Skin epidermis (tissue), 12 donors: ENCODE data around the gene EIF3K.
A peak's percentile ranks its signal among the peaks of the same experiment; 100 is the strongest.

ENCODE experiments used
- H3K27ac ChIP-seq, 21 experiments: fragments of 200-600 bp; sonication (generic) in 11 of 21; one replicate each; pipeline ENCODE4 v1.5.0; 2020; ENCODE audit warnings: mild to moderate bottlenecking in 3 of 21, inconsistent platforms in 2 of 21, moderate library complexity in 2 of 21
- H3K4me3 ChIP-seq, 7 experiments: fragments of 200-600 bp; sonication (generic) in 2 of 7; one replicate each; pipeline ENCODE4 v1.5.0; 2020; ENCODE audit warnings: inconsistent platforms in 2 of 7, mild to moderate bottlenecking in 2 of 7, moderate library complexity in 1 of 7

Gene EIF3K

DNA sequence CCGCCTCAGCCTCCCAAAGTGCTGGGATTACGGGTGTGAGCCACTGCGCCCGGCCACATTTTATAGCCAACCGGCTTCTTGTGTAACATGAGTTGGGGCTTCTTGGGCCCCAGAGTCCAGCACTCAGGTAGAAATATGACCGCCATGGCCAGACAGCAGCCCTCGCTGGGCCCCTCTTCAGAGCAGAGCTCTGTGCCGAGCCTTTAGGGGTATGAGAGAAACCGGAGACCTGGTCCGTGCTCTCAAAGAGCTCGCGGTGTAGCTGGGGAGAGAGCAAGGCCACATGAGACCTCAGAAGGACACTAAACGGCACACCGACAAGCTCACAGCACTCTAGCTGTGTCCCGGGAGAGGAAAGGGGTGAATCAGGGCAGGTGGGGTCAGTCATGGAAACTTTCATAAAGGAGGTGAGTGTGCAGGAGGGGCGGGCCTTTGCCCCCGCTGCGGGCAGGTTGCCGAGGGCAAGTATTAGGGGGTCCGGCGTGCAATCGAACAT lies 44.2 kb downstream of the EIF3K start:
- Histone ChIP-seq H3K27ac (peak overlapping the region in 19 of 21 experiments; percentile 9 to 99 (median 83)), H3K4me3 (no peak overlapping the region)

DNA sequence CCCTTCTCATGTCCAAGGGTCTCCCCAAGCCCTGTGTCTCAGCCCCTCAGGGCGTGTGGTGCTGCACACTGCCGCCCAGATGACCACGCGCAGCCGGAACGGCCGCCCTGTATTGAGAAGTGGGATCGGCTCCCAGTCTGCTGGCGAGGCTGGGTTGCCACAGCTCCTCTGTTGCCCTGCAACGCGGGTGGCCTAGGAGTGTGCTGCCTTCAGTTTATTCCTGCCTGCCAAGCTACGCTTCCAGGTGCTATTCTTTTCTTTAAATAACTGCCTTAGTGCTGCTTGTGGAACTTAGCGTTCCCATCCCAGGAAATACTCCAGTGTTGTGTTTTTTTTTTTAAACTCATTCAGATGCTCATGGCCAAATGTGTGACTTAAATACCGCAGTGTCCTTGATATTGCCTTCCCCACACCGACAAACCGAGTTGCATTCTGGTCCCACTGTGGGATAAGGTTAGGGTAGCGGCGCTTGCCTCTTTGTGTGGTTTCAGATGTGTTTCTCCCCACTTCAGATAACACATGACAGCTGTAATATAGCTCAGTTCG lies 45.0 kb downstream of the EIF3K start:
- Histone ChIP-seq H3K27ac (peak overlapping the region in 19 of 21 experiments; percentile 10 to 99 (median 81)), H3K4me3 (no peak overlapping the region)

- peak overlapping the region in 20 of 21 experiments; percentile 10 to 99 (median 81) for H3K27ac ChIP-seq
- no peak overlapping the region for H3K4me3 ChIP-seq
Observed at GRCh38 chr19:38664503-38665211, 45.7 kb downstream of the EIF3K start.

DNA sequence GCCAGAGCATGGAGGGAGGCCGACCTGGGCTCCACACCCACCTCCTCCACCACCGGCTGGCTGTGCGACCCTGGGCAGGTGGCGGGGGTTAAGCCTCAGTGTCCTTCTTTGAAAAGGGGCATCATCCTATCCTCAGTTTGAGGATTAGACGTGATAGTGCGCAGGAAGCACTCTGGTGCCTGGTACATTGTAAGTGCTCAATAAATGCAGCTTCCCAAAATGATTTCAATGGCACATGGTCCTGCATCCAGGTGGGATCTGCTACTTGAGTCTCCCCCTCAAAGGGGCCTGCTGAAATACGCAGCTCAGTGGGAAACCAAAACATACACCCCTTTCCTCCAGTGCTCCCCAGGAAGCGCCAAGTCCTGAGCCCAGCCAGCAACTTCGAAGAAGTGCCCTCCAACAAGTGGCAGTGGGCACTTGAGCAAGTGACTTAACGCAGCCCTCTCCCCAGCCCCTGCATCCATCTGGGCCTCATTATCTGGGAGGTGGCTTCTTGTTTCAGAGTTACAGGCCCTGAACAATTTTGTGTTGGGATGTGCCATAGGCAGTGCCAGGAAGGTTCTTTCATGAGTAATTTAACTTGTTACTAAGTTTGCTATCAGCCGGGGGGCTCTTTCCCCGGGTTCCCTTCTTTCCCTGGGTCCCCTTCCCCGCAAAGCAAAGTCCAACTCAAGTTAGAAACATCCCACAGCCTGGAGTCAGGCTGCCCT lies 46.4 kb downstream of the EIF3K start:
- Histone ChIP-seq H3K27ac (peak overlapping the region in 20 of 21 experiments; percentile 45 to 99 (median 81)), H3K4me3 (no peak overlapping the region)

DNA sequence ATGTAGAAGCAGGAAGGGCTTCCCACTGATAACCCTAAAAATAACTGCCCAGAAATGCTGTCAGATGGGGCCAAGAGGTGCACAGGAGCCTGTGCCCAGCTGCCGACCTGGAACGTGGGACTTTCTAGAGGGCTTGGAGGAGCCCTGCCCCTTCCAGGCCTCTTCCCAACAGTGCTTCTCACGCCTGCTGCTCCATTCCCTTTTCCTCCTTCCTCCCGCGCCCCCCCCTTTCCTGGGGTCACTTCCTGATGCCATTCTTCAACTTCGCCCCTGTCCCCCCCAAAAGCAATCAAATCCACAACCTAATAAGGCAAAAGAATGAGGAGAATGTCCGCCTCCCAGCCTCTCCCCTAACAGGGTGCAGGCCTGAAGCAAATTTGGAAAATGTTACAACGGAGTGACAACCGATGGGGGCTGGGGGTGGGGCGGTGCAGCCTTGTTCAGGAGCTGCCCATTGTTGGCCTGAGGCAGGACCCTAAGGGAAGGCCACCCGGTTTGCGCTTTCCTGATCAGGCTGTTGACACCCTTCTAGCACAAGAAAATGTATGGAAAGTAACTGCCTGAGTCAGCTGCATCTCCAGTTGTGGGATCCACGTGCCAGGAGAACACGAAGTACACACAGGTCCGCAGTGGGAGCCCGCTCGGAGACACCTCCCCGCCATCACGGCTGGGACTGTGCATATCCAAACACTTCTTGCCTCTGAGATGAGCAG lies 47.1 kb downstream of the EIF3K start:
- Histone ChIP-seq H3K27ac (peak overlapping the region; percentile 0 to 99 (median 81)), H3K4me3 (no peak overlapping the region)

DNA sequence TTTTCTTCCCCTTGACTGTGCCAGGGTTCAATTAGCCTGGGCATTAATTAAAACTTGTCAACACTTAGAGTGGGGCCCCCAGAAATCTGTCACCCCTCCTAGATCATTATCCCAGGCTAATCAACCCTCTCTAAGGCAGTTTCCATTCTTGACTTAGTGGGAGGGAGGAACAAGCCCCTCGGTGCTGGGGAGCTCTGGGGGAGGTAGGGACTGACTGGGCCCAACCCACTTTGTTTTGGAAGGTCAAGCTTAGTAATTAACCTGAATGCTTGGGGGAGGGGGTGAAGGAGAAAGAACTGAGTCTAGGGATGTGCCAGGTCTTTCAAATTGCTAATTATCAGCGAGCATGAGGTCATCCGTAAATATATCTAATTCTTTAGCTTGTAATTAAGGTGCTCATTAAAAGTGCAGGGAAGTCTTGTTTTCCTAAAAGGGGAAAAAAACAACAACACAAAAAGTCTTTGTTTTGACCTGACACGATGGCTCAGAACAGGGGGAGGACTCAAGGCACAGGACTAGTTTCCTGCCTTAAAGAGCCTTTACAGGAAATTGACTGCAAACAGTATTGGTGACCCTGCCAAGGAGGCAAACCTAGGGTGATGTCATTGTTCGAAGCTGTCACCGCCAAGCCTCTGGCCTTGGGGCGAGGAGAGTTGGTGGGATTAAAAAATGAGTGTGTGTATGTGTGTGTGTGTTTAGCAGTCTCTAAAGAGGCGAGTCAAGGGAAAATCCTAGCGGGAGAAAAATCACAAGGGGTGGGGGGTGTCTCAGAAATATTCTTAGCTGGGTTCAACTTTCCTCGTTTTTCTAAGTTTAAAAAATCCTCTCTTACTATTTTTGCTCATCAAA lies 47.9 kb downstream of the EIF3K start:
- Histone ChIP-seq H3K4me3 (no peak overlapping the region), H3K27ac (peak overlapping the region; percentile 0 to 99 (median 81))

GRCh38 chr19:38667661-38668171 lies 48.7 kb downstream of the EIF3K start:
- H3K4me3 ChIP-seq, result no peak overlapping the region
- H3K27ac ChIP-seq, result peak overlapping the region in 20 of 21 experiments; percentile 45 to 99 (median 81)

GRCh38 chr19:38669552-38669951 lies 50.6 kb downstream of the EIF3K start:
- Histone ChIP-seq H3K27ac (peak overlapping the region in 20 of 21 experiments; percentile 12 to 99 (median 67)), H3K4me3 (no peak overlapping the region)

DNA sequence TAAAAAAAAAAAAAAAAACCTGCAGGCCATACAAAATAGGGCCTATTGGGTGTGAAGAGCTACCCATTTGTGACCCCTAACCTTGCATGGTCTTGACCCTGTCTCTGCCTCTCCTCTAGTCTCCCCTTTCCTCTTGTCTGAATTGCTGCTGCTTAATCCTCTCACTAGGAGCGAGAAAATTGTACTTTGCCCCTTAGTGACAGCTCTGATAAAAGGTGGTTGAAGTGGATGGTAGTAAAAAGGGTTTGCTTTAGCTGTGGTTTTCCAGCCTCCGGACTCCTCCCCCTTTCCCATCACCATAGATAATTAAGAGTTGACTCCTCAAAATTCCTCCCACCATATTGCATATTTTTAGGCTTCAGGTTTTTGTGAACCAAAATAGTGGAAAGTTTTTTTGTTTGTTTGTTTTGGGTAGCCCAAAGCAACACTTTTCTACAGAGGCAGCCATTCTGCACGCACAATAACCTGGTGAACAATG lies 52.0 kb downstream of the EIF3K start:
- Histone ChIP-seq H3K27ac (peak overlapping the region in 13 of 21 experiments; percentile 3 to 99 (median 74)), H3K4me3 (no peak overlapping the region)

- H3K27ac ChIP-seq, result peak overlapping the region in 13 of 21 experiments; percentile 3 to 99 (median 58)
- no peak overlapping the region for H3K4me3 ChIP-seq
Observed at GRCh38 chr19:38671654-38672053, 52.7 kb downstream of the EIF3K start.

DNA sequence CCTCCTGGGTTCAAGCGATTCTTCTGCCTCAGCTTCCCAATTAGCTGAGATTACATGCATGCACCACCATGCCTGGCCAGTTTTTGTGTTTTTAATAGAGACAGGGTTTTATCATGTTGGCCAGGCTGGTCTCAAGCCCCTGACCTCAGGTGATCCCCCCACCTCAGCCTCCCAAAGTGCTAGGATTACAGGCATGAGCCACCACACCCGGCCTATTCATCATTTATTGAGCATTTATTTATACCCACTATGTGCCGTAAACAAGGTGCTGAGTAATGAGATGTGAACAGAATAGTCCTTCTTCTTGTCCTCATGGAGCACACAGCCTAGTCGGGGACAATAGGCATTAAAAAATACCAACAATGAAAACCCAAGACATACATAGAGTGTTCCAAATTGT lies 54.0 kb downstream of the EIF3K start:
- no peak overlapping the region for H3K4me3 ChIP-seq
- peak overlapping the region in 3 of 21 experiments; percentile 38 to 92 (median 71) for H3K27ac ChIP-seq

- peak overlapping the region; percentile 4 to 92 (median 81) for H3K27ac ChIP-seq
- H3K4me3 ChIP-seq, result no peak overlapping the region
Observed at GRCh38 chr19:38674388-38675171, 55.6 kb downstream of the EIF3K start.

DNA sequence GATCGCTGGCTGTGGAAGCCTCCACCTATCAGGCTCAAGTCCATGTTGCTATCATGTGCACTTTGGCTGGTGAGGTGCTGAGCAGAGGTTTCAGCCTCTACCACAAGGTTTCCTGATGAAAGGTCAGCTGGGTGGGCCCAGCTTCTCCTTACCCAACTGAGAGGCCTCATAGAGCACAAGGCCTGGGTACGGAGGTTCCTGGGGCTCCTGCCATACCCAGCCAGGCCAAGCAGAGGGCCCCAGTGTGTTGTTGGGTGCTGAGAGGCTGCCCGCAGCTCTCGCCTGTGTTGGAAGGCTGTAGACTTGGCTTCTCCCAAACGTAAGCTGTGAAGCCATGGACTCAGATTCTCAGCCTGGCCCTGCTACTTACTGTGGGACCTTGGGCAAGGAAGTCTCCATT lies 56.6 kb downstream of the EIF3K start:
- Histone ChIP-seq H3K4me3 (no peak overlapping the region), H3K27ac (peak overlapping the region in 20 of 21 experiments; percentile 12 to 92 (median 81))

DNA sequence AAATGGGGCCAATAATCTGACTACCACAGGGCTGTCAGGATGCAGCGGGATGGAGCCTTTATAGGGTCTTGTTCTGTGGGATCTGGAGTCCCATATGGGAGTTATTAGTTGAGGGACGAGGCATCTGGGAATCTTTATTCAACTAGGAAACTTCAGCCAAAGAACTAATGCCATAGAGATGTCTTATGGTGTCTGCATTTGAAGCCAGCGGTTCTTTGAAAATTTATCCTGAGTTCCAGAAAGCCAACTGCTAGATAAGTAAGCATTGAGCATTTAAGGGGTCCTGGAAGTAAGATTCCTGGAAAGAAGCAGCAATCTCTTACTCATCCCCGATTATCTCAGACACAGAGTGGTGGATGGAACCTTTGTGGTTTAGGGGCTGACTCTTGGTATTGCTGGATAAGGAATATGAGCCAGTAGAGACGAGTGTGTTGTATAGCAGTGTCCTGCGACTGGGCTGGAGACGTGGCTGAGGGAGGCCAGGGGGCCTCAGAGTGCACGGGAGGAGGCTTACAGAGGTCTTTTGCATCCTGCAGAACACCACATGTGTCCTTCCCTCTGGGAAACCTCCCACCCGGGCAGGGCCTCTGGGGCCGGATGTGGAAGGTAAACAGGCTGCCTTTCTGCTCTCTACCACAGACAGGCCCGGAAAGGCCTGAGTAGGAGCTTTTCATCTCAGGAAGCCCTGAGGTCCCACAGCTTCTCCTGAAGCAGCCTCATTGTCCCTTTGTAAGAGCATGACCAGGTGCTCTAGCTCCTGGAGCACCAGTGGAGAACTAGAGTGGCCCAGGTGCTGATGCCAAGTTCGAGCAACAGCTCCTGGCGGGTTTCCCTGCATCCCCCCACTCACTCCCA lies 57.3 kb downstream of the EIF3K start:
- Histone ChIP-seq H3K27ac (peak overlapping the region in 20 of 21 experiments; percentile 8 to 92 (median 81)), H3K4me3 (no peak overlapping the region)

DNA sequence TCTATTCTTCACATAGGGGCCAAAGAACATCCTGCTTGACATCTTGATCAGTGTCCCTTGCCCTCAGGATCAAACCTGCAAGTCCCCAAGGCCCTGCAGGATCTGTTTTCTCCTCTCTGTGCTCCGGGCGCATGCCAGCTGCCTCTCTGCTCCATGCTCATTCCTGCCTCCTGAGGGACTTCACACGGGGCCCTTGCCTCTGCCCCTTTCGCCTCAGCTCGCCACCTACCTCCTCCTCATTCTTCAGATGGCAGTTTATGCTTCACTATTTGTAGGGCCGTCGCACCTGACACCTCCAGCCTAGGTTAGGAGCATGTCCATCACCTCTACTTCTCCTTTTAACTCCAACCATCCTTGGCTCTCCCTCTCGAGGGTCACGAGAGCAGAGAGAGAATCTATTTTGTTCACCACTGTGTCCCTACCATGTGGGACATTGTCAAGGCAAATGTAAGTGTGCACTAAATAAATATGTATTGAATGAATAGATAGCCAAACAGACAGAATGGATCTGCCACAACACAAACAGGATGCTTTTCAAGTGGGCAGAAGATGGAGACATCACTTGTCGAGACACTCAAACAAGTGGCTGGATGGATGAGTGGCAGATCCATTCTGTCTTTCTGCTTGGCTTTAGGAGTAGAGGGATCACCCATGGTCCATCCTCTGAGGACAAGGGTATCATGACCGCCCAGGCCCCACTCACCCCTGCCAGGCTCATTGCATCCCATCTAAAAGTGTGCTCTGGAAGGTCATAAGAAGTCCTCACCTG lies 58.1 kb downstream of the EIF3K start:
- Histone ChIP-seq H3K27ac (peak overlapping the region in 20 of 21 experiments; percentile 8 to 92 (median 81)), H3K4me3 (no peak overlapping the region)
